Measurements from ENCODE around the gene ITGA6. TPM values are rescaled to one million over a fixed set of nuclear protein-coding genes. Genes with fewer than 3 reads are reported as not detected.

ITGA6 gene
- total RNA-seq, 4 donors from 2014 or later, result 254 to 586 (median 471) TPM

DNA sequence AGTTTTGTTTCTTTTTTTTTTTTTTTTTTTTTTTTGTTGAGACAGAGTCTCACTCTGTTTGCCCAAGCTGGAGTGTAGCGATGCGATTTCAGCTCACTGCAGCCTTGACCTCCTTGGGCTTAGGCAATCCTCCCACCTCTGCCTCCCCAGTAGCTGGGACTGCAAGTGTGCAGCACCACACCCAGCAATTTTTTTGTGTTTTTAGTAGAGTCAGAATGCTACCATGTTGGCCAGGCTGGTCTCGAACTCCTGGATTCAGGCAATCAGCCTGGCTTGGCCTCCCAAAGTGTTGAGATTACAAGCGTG, 8.2 kb downstream of the ITGA6 start:
- 77 to 87% methylated on average over 4 of the region's 4 CpGs for WGBS, 2 donors
- Histone ChIP-seq H3K27ac (peak overlapping the region in 3 of 4 donors; percentile 36 to 86 (median 72)), H3K27me3 (no peaks in the 10 kb centered on the region), H3K4me1 (peaks cover 0 to 91% (median 44%) of the 10 kb centered on the region in 4 donors), H3K4me3 (no peak overlapping the region), H3K9me3 (no peaks in the 10 kb centered on the region), H3K36me3 (no peaks in the 10 kb centered on the region)
- DNase-seq (ENCODE audit: low spot score in 2 of 2), result no peak
- TF ChIP-seq EP300 (IDR thresholded peaks at IDR 0.05), result no peak
- TF ChIP-seq POLR2A (IDR thresholded peaks at IDR 0.05), result no peak
- TF ChIP-seq, protein P1, sequence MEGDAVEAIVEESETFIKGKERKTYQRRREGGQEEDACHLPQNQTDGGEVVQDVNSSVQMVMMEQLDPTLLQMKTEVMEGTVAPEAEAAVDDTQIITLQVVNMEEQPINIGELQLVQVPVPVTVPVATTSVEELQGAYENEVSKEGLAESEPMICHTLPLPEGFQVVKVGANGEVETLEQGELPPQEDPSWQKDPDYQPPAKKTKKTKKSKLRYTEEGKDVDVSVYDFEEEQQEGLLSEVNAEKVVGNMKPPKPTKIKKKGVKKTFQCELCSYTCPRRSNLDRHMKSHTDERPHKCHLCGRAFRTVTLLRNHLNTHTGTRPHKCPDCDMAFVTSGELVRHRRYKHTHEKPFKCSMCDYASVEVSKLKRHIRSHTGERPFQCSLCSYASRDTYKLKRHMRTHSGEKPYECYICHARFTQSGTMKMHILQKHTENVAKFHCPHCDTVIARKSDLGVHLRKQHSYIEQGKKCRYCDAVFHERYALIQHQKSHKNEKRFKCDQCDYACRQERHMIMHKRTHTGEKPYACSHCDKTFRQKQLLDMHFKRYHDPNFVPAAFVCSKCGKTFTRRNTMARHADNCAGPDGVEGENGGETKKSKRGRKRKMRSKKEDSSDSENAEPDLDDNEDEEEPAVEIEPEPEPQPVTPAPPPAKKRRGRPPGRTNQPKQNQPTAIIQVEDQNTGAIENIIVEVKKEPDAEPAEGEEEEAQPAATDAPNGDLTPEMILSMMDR (IDR thresholded peaks at IDR 0.05), result no peak

DNA sequence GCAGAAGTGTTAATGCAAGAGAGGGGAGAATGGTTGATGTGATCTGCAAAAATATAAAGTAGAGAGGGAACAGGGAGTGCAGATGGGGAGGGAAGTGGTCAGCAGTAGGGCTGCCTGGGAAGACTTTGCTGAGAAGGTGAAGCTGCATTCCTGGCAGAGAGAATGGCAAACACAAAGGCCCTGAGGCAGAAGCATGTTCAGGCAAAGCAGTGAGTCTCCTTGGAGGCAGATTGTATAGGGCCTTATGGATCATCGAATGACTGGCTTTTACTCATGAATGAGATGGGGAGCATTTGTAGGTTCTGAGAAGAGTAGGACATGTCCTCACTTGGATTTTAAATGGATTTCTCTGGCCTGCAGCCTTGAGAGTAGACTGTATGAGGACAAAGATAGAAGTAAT, 9.5 kb downstream of the ITGA6 start:
- no peaks in the 10 kb centered on the region for H3K27me3 ChIP-seq
- no peak for DNase-seq (ENCODE audit: low spot score in 2 of 2)
- H3K4me1 ChIP-seq, result peaks cover 0 to 92% (median 56%) of the 10 kb centered on the region in 4 donors
- WGBS, 2 donors, result 77 to 80% methylated on average over 1 of the region's 1 CpG
- H3K27ac ChIP-seq, result peak overlapping the region in 2 of 4 donors; percentile 72 to 86
- no peaks in the 10 kb centered on the region for H3K36me3 ChIP-seq
- no peak overlapping the region for H3K4me3 ChIP-seq
- no peaks in the 10 kb centered on the region for H3K9me3 ChIP-seq
- TF ChIP-seq, protein P1 (IDR thresholded peaks at IDR 0.05), result no peak
- TF ChIP-seq EP300 (IDR thresholded peaks at IDR 0.05), result no peak
- no peak for TF ChIP-seq POLR2A (IDR thresholded peaks at IDR 0.05)

DNA sequence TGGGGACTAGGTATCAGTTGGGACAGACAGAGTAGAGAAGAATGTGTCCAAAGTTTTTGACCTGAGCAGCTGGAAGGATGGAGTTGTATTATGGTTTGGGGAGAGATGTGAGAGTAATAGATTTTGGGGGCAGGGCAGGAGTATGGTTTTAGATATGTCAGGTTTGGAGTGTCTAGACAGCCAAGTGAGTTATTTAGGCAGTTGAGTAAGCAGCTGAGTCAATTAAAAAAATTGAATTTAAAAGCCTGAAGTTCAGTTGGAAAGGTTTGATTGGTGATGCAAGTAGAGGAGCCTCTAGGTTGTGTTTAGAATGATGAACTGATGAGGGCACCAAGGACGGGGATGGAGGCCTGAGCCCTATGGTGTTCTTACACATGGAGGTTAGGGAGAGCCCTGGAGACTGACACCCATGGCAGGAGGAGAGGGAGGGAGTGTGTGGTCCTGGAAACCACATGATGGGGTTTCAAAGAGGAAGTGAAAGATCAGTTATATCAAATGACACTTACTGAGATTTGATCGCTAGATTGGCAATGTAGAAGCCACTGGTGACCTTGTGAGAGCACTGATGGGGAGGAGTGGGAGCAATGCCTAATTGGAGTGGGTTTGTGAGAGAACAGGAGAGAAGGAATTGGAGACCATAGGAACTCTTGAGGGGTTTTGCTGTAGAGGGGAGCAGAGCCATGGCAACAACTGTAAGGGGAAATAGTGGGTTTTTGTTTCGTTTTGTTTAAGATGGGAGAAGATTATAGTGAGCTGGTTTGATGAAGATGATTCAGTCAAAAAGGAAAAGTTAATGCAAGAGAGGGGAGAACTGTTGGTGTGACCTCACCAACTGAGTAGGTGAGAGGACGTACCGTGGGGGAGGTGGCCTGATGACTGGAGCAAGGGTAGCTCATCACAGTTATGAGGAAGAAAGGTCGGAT, 10.3 kb downstream of the ITGA6 start:
- H3K4me1 ChIP-seq, result peaks cover 0 to 94% (median 60%) of the 10 kb centered on the region in 4 donors

DNA sequence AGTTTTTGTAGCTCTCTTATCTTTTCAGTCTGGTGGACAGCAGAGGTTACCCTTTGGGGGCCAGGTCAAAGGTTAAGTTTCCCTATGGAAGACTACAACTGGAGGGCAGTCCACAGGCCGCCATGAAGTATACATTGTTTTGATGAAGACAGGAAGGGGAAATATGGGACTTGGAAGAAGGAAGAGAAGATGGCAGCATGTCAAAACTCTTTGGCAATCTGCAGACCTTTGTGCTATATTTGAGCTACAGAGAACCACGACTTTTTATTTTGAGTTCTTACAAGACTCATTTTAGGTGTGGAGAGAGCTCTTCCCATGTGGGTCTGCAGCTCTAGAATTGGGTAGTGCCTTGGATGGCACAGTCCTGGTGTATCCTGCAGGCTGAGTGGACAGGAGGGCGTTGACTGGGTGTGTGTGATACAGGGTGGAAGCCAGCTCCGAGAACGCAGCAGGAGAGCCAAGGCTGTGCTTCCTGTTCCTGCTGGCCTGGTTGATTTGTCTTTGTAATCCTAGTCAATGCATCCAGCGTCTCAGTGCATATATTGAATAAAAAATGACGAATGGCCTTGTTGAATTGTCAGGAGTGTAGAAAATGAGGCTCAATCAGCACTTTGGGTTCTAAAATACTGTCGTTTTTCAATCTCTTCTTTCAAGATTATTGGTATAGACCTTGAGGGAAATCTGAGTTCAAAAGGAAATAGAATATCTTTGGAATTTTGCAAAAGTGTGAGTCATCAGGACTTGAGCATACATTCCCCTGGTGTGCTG, 11.5 kb downstream of the ITGA6 start:
- no peaks in the 10 kb centered on the region for H3K36me3 ChIP-seq
- no peaks in the 10 kb centered on the region for H3K27me3 ChIP-seq
- 35 to 38% methylated on average over 8 of the region's 8 CpGs for WGBS, 2 donors
- DNase-seq (ENCODE audit: low spot score in 2 of 2), result no peak
- H3K9me3 ChIP-seq, result no peaks in the 10 kb centered on the region
- TF ChIP-seq, protein P1 (IDR thresholded peaks at IDR 0.05), result no peak
- TF ChIP-seq EP300 (IDR thresholded peaks at IDR 0.05) (no peak), POLR2A (IDR thresholded peaks at IDR 0.05) (no peak)
- no peak overlapping the region for H3K4me3 ChIP-seq
- peak overlapping the region in 3 of 4 donors; percentile 25 to 72 (median 25) for H3K27ac ChIP-seq
- H3K4me1 ChIP-seq, result peaks cover 0 to 97% (median 67%) of the 10 kb centered on the region in 4 donors

More for the DNA sequence above, 10.3 kb downstream of the ITGA6 start:
- no peaks in the 10 kb centered on the region for H3K27me3 ChIP-seq
- H3K36me3 ChIP-seq, result no peaks in the 10 kb centered on the region
- H3K9me3 ChIP-seq, result no peaks in the 10 kb centered on the region
- H3K27ac ChIP-seq, result peak overlapping the region in 3 of 4 donors; percentile 25 to 86 (median 72)
- WGBS, 2 donors, result 66 to 75% methylated on average over 6 of the region's 6 CpGs
- DNase-seq (ENCODE audit: low spot score in 2 of 2), result no peak
- no peak for TF ChIP-seq EP300 (IDR thresholded peaks at IDR 0.05)
- TF ChIP-seq, protein P1 (IDR thresholded peaks at IDR 0.05), result no peak
- TF ChIP-seq POLR2A (IDR thresholded peaks at IDR 0.05), result no peak
- peak overlapping the region in 1 of 4 donors; percentile 7 for H3K4me3 ChIP-seq

DNA sequence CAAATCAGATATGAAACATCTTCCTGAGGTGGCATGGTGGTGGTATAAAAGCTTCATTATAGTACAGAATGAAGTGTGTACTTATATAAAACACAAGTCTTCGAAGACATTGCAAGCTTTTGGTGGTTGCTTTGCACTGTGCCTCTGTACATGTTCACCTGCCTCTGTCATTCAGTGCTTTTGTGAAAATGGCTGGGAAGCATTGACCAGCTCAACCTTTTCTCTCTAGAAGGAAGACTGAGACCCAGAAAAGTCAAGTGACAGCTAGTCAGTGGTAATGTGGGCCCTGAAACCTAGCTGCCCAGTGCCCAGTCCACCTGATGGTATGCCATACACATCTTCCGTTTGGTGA, 12.1 kb downstream of the ITGA6 start:
- H3K4me3 ChIP-seq, result no peak overlapping the region
- peaks cover 0 to 98% (median 67%) of the 10 kb centered on the region in 4 donors for H3K4me1 ChIP-seq
- H3K36me3 ChIP-seq, result no peaks in the 10 kb centered on the region
- DNase-seq (ENCODE audit: low spot score in 2 of 2), result no peak
- no peaks in the 10 kb centered on the region for H3K27me3 ChIP-seq
- H3K27ac ChIP-seq, result peak overlapping the region in 2 of 4 donors; percentile 72 to 78
- no peak for TF ChIP-seq POLR2A (IDR thresholded peaks at IDR 0.05)
- no peak for TF ChIP-seq EP300 (IDR thresholded peaks at IDR 0.05)
- TF ChIP-seq, protein P1 (IDR thresholded peaks at IDR 0.05), result no peak
- 46 to 51% methylated on average over 2 of the region's 2 CpGs for WGBS, 2 donors
- H3K9me3 ChIP-seq, result no peaks in the 10 kb centered on the region
